Suppressor macrophage treated with lipopolysaccharide for 1 hour (primary cell): ENCODE results near the gene ERAS.

Source experiments
- DNase-seq, 3 donors: peaks; one replicate each; pipeline ENCODE4 v3.0.0-alpha.2; 2020 to 2022

ERAS gene, protein sequence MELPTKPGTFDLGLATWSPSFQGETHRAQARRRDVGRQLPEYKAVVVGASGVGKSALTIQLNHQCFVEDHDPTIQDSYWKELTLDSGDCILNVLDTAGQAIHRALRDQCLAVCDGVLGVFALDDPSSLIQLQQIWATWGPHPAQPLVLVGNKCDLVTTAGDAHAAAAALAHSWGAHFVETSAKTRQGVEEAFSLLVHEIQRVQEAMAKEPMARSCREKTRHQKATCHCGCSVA

GRCh38 chrX:48826135-48826875 lies at the start of gene ERAS:
Gene ERAS, plus strand, starts transcription at chrX:48826513. Its CDS starts 2,611 bp downstream, at chrX:48829124.
- DNase-seq: no peak

DNA sequence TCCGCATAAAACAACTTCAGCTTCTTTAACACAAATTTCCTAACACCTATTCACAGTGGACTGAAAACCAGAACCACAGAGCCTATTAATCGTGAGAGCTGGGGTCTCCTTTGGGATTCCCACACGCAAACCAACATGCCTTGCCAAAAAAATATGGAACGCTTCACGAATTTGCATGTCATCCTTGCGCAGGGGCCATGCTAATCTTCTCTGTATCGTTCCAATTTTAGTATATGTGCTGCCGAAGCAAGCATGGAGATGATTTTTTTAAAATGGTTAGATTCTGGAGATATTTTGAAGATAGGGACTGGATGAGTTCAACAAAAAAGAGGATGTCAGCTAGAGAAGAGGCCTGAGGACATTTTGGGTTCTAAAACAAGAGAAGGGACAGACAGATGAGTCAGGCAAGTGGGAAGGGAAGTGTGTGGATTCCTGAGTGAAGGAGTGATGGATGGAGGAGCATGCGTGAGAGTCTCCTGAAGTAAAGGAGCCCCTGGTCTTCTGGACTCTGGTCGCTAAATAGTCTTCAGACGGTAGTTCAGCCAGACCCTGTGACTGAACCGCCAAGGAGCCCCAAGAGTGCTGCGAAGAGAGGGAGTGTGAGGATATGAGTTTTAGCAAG lies 49.4 kb upstream of the ERAS start:
- no peak for DNase-seq

DNA sequence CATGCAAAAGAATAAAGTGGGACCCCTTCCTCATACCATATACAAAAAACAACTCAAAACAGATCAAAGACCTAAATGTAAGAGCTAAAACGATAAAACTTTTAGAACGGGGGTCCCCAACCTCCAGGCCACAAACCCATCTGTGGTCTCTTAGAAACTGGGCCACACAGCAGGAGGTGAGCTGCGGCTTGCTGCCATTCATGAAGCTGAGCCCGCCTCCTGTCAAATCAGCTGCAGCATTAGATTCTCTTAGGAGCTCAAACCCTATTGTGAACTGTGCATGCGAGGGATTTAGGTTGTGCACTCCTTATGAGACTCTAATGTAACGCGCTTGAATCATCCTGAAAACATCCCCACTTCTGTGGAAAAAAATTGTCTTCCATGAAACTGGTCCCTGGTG lies 46.9 kb upstream of the ERAS start:
- DNase-seq: no peak

DNA sequence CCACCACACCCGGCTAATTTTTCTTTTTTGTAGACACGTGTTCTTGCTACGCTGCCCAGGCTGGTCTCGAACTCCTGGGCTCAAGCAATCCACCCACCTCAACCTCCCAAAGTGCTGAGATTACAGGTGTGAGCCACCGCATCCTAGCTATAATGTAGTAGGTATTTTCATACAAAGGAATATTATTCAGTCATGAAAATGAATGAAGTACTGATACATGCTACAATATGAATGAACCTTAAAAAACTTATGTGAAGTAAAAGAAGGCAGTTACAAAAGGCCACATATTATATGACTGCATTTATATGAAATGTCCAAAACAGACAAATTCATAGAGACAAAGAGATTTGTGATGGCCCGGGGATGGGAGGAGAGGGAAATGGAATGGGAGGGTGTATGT lies 44.6 kb upstream of the ERAS start:
- no peak for DNase-seq

GRCh38 chrX:48782216-48782615 lies 44.1 kb upstream of the ERAS start:
- no peak for DNase-seq

DNA sequence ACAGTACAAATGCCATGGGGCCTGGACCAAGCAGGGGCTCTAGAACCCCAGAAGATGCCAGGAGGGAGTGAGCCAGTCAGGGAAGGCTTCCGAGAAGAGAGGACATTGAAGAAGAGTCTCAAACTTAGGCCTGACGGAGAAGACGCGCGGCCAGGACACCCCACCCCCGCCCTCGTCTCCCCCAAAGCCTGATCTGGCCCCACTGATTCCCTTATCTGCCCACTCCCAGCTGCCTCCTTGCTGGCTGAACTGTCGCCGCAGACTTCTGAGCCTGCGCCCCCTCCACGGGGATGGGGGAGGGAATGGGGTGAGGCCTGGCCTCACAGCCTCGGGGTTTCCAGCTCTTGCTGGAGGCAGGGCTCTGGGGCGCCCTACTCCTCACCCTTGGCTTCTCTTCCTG lies 43.5 kb upstream of the ERAS start:
- DNase-seq: no peak

GRCh38 chrX:48784726-48785125 lies 41.6 kb upstream of the ERAS start:
- no peak for DNase-seq

GRCh38 chrX:48785186-48785539 lies 41.1 kb upstream of the ERAS start:
- no peak for DNase-seq

DNA sequence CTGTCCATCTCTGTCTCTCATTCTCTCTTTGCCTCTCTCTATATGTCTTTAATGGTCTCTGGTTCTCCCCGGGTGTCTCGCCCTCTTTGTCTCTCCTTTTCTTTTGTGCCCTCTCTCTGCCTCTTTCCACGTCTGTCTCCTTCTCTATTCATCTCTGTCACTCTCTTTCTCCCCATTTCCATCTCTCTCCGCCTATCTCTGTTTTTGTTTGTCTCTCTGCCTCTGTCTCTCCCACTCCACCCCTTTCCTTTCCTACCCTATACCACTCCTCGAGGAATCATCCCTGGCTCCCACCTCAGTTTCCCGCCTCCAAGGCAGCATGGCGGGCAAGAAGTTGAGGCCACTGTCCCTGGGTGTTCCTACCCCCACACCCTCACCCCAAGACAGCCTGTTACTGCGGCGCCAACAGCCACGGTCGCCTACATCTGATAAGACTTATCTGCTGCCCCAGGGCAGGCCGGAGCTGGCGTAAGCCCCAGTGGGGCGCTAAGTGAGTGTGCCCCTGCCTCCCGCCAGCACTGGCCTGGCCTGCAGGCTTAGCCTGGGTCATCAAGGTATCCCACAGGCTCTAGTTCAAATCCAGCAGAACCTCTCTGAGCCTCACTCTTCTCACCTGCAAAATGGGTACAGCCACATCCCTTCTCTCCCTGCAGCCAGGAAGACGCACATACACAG lies 40.6 kb upstream of the ERAS start:
- no peak for DNase-seq

GRCh38 chrX:48786341-48786800 lies 39.9 kb upstream of the ERAS start, which contains the start of gene GATA1:
Gene GATA1, plus strand, starts transcription at chrX:48786590. Its CDS starts 4,520 bp downstream, at chrX:48791110.
- no peak for DNase-seq

DNA sequence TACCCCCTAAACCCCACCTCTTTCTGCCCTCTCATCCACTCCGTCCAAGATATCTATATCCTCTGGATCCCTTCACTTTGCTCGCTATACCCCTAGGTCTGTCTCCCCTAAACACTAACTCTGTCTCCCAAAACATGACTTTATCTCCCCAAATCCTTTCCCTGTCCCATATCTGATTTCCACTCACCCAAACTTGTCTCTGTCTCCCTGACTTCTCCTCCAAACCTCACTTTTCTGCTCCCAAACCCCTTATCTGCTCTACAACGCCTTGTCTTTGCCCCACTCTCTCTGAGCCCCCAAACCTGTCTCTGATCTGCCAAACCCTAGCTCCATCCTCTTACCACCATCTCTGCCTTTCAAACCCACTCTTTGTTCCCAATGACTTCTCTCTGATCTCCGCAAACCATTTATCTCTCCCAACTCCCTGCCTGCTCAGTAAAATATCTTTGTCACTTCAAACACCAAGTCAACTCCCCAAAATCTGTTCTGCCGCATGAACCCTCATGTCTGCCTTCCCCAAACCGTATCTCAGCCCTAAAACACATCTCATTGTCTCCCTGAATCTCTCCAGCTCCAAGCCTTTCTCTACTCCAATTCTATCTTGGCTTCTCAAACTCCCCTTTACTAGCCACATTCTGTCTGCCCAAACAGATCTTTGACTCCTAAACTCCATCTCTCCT lies 39.3 kb upstream of the ERAS start:
- DNase-seq: no peak

- DNase-seq: no peak
These were observed 38.5 kb upstream of the ERAS start for GRCh38 chrX:48787505-48788443.

DNA sequence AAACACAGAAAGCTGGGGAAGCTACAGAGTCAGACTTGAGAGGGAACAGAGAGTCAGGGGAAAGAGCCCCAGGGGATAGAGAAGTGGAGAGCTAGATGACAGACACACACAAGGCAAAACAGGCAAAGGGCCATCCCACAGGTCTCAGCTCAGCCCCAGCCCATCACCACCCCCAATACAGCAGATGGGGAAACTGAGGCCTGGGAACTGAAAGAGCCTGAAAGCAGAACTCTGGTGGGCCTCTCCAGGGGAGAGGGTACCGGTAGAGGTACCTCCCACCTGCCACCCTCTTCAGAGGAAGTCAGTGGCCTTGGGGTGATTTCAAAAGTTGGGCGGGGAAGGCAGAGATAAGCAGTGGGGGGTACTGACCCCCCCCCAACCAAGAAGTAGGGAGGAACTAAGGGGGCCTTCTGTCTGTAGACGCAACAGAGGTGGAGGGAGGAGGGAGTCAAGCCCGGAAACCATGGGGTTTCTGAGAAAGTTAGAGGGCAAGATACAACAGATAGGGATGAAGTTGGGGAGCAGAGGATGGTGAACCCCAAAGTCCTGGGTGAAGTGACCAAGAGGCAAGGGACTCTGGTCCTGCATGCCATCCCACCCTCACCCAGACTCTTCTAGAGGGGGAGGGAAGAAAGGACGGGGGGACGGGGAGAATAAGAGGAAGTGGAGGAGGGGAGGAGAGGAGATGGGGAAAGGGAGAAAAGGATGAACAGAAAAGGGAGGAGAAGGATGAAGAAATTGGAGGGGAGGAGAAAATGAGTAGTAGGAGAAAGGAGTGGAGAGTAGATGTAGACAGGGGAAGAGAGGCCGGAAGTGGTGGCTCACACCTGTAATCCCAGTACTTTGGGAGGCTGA lies 36.7 kb upstream of the ERAS start:
- no peak for DNase-seq

DNA sequence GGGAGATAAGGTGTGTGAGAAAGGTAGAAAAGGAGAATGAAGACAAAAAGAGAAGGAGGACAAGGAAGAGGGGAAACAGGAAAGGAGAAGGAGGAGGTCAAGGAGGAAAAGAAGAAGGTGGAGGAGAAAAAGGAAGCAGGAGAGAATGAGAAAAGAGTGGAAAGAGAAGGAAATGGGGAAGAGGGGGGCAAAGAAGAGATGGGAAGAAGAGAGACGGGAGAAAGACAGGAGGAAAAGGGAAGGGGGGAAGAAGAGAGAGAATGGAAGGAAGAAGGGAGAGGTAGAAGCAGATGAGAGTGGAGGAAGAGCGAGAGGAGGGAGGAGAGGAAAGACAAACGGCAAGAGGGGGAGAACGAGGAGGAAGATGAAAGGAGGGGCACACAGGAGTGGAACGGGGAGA lies 35.8 kb upstream of the ERAS start:
- DNase-seq: no peak

GRCh38 chrX:48791063-48791820 lies 35.1 kb upstream of the ERAS start:
- no peak for DNase-seq

GRCh38 chrX:48792219-48792618 lies 34.1 kb upstream of the ERAS start:
- no peak for DNase-seq

DNA sequence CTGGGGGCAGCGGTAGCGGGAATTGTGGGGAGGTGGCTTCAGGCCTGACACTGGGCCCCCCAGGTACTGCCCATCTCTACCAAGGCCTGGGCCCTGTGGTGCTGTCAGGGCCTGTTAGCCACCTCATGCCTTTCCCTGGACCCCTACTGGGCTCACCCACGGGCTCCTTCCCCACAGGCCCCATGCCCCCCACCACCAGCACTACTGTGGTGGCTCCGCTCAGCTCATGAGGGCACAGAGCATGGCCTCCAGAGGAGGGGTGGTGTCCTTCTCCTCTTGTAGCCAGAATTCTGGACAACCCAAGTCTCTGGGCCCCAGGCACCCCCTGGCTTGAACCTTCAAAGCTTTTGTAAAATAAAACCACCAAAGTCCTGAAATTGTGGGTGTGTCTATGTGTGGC lies 32.4 kb upstream of the ERAS start:
- no peak for DNase-seq

- DNase-seq: no peak
These were observed 31.9 kb upstream of the ERAS start for GRCh38 chrX:48794340-48794910.

GRCh38 chrX:48794911-48795515 lies 31.3 kb upstream of the ERAS start:
- DNase-seq: no peak
